Panc1 (cell line): ENCODE data around the gene DRD2.

Source experiments
- CTCF ChIP-seq: fragments of 450-650 bp; IDR thresholded peaks from 2 replicates; pipeline ENCODE4 v1.5.1; 2017; ENCODE audit warnings: mild to moderate bottlenecking
- POLR2AphosphoS5 ChIP-seq: IDR thresholded peaks from 2 replicates; pipeline ENCODE4 v1.6.1; 2012; ENCODE audit warnings: mild to moderate bottlenecking, low read depth, low read length, moderate library complexity

GRCh38 chr11:113396690-113397089 is 78.5 kb downstream of the DRD2 start:
- TF ChIP-seq CTCF, result no peak
- TF ChIP-seq POLR2AphosphoS5, result no peak
